Measurements from ENCODE around the gene SLC9A3.
A peak's percentile ranks its signal among the peaks of the same experiment; 100 is the strongest.

The SLC9A3 gene

GRCh38 chr5:438481-438981 lies 85.7 kb downstream of the SLC9A3 start:
- H3K27ac ChIP-seq: no peak overlapping the region
- TF ChIP-seq CTCF (IDR thresholded peaks at IDR 0.05): no peak
- TF ChIP-seq ZFX (IDR thresholded peaks at IDR 0.05; ENCODE audit: borderline replicate concordance): no peak

- no peak for TF ChIP-seq ZFX (IDR thresholded peaks at IDR 0.05; ENCODE audit: borderline replicate concordance)
- no peak for TF ChIP-seq CTCF (IDR thresholded peaks at IDR 0.05)
- no peak overlapping the region for H3K27ac ChIP-seq
Measured at GRCh38 chr5:437281-437771, 86.9 kb downstream of the SLC9A3 start.

GRCh38 chr5:436641-436975 lies 87.6 kb downstream of the SLC9A3 start:
- TF ChIP-seq ZFX (IDR thresholded peaks at IDR 0.05; ENCODE audit: borderline replicate concordance) (no peak), CTCF (IDR thresholded peaks at IDR 0.05) (no peak; the same call in 1 of the 2 replicates)

GRCh38 chr5:435961-436640 lies 88.1 kb downstream of the SLC9A3 start:
- TF ChIP-seq CTCF (IDR thresholded peaks at IDR 0.05) (peak; percentile 27), ZFX (IDR thresholded peaks at IDR 0.05; ENCODE audit: borderline replicate concordance) (no peak)
- H3K27ac ChIP-seq: no peak overlapping the region

More at GRCh38 chr5:436641-436975, 87.6 kb downstream of the SLC9A3 start:
- H3K27ac ChIP-seq: no peak overlapping the region

GRCh38 chr5:435156-435790 lies 89.0 kb downstream of the SLC9A3 start:
- TF ChIP-seq CTCF (IDR thresholded peaks at IDR 0.05) (no peak), ZFX (IDR thresholded peaks at IDR 0.05; ENCODE audit: borderline replicate concordance) (no peak)
- H3K27ac ChIP-seq: no peak overlapping the region

- no peak overlapping the region for H3K27ac ChIP-seq
- TF ChIP-seq ZFX (IDR thresholded peaks at IDR 0.05; ENCODE audit: borderline replicate concordance) (no peak), CTCF (IDR thresholded peaks at IDR 0.05) (no peak)
Measured at GRCh38 chr5:434443-435146, 89.7 kb downstream of the SLC9A3 start.

Data from 22Rv1 (cell line).